Progenitor cell of endocrine pancreas (in vitro differentiated cells): Measurements from ENCODE around the gene KCTD17. TPM values are rescaled to one million over a fixed set of nuclear protein-coding genes. Genes with fewer than 3 reads are reported as not detected.

Experiments used
- DNase-seq: peaks from one replicate; pipeline ENCODE4 v3.0.0; 2021; ENCODE audit warnings: low spot score; ENCODE audit not compliant: unreplicated experiment
- H3K27ac Mint-ChIP-seq: 2 replicates; pipeline ENCODE4 v1.8.0; 2021; ENCODE audit warnings: mild to moderate bottlenecking, moderate library complexity, mixed read lengths
- H3K27me3 Mint-ChIP-seq: 2 replicates; pipeline ENCODE4 v1.8.0; 2021; ENCODE audit warnings: mixed read lengths
- H3K36me3 Mint-ChIP-seq: 2 replicates; pipeline ENCODE4 v1.8.0; 2022; ENCODE audit warnings: mixed read lengths; ENCODE audit not compliant: insufficient read depth
- H3K4me1 Mint-ChIP-seq: 2 replicates; pipeline ENCODE4 v1.8.0; 2021; ENCODE audit warnings: low read depth, mixed read lengths
- H3K4me3 Mint-ChIP-seq: 2 replicates; pipeline ENCODE4 v1.8.0; 2021; ENCODE audit warnings: low read depth, mild to moderate bottlenecking, moderate library complexity, mixed read lengths
- H3K9me3 Mint-ChIP-seq: 2 replicates; pipeline ENCODE4 v1.8.0; 2021; ENCODE audit warnings: low read depth, mixed read lengths
- CTCF ChIP-seq: fragments of 200-600 bp; sonication (generic); IDR thresholded peaks from one replicate; pipeline ENCODE4 v1.5.0; 2021; ENCODE audit warnings: antibody characterized with exemption, mild to moderate bottlenecking; ENCODE audit not compliant: unreplicated experiment
- total RNA-seq: library from RNA; stranded (reverse); gene quantifications from 2 replicates; pipeline ENCODE4 v1.2.1, GENCODE V29; 2021

Gene KCTD17
- total RNA-seq, 1 donor from 2014 or later = 38.8 TPM

- peaks cover 2% of the 10 kb centered on the region for H3K36me3 Mint-ChIP-seq
- H3K4me3 Mint-ChIP-seq = no peak overlapping the region
- no peak for TF ChIP-seq CTCF
- H3K9me3 Mint-ChIP-seq = no peaks in the 10 kb centered on the region
- DNase-seq = no peak
- H3K4me1 Mint-ChIP-seq = peaks cover 2% of the 10 kb centered on the region
- H3K27me3 Mint-ChIP-seq = peaks cover 63% of the 10 kb centered on the region
- H3K27ac Mint-ChIP-seq = no peak overlapping the region
These were observed 27.6 kb downstream of the KCTD17 start for GRCh38 chr22:37079158-37079557.

- Mint-ChIP-seq H3K9me3 (no peaks in the 10 kb centered on the region), H3K4me3 (no peak overlapping the region), H3K4me1 (peaks cover 2% of the 10 kb centered on the region), H3K27me3 (peaks cover 57% of the 10 kb centered on the region), H3K27ac (peak overlapping the region; percentile 69), H3K36me3 (peaks cover 2% of the 10 kb centered on the region)
- DNase-seq = no peak
- no peak for TF ChIP-seq CTCF
These were observed 28.2 kb downstream of the KCTD17 start for GRCh38 chr22:37079668-37080171.

- no peak overlapping the region for H3K27ac Mint-ChIP-seq
- H3K4me3 Mint-ChIP-seq = no peak overlapping the region
- no peak for TF ChIP-seq CTCF
- H3K27me3 Mint-ChIP-seq = peaks cover 50% of the 10 kb centered on the region
- no peaks in the 10 kb centered on the region for H3K9me3 Mint-ChIP-seq
- H3K4me1 Mint-ChIP-seq = peaks cover 2% of the 10 kb centered on the region
- H3K36me3 Mint-ChIP-seq = peaks cover 2% of the 10 kb centered on the region
- DNase-seq = no peak
These were observed 28.9 kb downstream of the KCTD17 start for GRCh38 chr22:37080438-37080837.

GRCh38 chr22:37080838-37081237 is 29.3 kb downstream of the KCTD17 start:
- Mint-ChIP-seq H3K9me3 (no peaks in the 10 kb centered on the region), H3K4me1 (peaks cover 2% of the 10 kb centered on the region)
- no peak for TF ChIP-seq CTCF

GRCh38 chr22:37082251-37082873 is 30.8 kb downstream of the KCTD17 start:
- Mint-ChIP-seq H3K36me3 (peaks cover 2% of the 10 kb centered on the region), H3K9me3 (no peaks in the 10 kb centered on the region), H3K27ac (no peak overlapping the region), H3K4me1 (peaks cover 2% of the 10 kb centered on the region), H3K4me3 (no peak overlapping the region), H3K27me3 (peaks cover 35% of the 10 kb centered on the region)
- no peak for DNase-seq
- TF ChIP-seq CTCF = no peak

More at GRCh38 chr22:37080838-37081237, 29.3 kb downstream of the KCTD17 start:
- Mint-ChIP-seq H3K4me3 (no peak overlapping the region), H3K36me3 (peaks cover 2% of the 10 kb centered on the region), H3K27me3 (peaks cover 46% of the 10 kb centered on the region), H3K27ac (no peak overlapping the region)
- DNase-seq = no peak
